ENCODE results near the gene BHLHA9.
"Not testable (repeated sequence)": the region's sequence is repeated elsewhere in the genome, so short reads cannot be mapped to it uniquely, and the experiment has no call there.

The BHLHA9 gene

DNA sequence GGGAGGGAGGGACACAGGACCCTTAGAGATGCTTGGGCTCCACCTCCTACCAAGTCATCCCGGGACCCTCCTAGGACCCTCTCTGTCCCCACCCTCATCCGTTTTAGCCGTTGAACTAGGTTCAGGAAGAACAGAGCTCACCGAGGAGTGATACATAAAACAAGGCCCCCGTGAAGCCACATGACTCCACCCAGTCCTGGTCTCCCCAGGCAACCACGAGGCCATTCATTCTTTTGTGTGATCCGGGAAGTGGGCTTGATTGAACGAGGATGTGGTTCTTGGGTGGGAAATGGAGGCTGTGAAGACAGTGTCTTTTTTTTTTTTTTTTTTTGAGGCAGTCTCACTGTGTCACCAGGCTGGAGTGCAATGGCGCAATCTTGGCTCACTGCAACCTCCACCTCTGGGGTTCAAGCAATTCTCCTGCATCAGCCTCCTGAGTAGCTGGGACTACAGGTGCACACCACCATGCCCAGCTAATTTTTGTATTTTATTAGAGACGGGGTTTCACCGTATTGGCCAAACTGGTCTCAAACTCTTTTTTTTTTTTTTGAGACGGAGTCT, 24.0 kb downstream of the BHLHA9 start:
- no peaks in the 10 kb centered on the region for H3K36me3 ChIP-seq (ENCODE audit: control insufficient read depth in 2 of 2, insufficient read depth in 2 of 2, low read length in 2 of 2)
- H3K27ac ChIP-seq (ENCODE audit: low read depth in 2 of 2, low read length in 2 of 2) = no peak overlapping the region
- no peak overlapping the region for H3K9ac ChIP-seq (ENCODE audit: low read depth in 1 of 2, low read length in 2 of 2)
- H3K4me3 ChIP-seq (ENCODE audit: low read length in 2 of 2) = no peak overlapping the region
- H3K27me3 ChIP-seq (ENCODE audit: control insufficient read depth in 2 of 2, insufficient read depth in 2 of 2, low read length in 2 of 2) = peaks cover 12 to 15% of the 10 kb centered on the region in 2 donors
- no peaks in the 10 kb centered on the region for H3K4me1 ChIP-seq (ENCODE audit: control insufficient read depth in 2 of 2, insufficient read depth in 2 of 2, low read length in 2 of 2)
- no peaks in the 10 kb centered on the region for H3K9me3 ChIP-seq (ENCODE audit: control insufficient read depth in 2 of 2, low read length in 2 of 2)

- Histone ChIP-seq H3K36me3 (ENCODE audit: control insufficient read depth in 2 of 2, insufficient read depth in 2 of 2, low read length in 2 of 2) (no peaks in the 10 kb centered on the region), H3K27me3 (ENCODE audit: control insufficient read depth in 2 of 2, insufficient read depth in 2 of 2, low read length in 2 of 2) (peaks cover 17 to 23% of the 10 kb centered on the region in 2 donors), H3K4me1 (ENCODE audit: control insufficient read depth in 2 of 2, insufficient read depth in 2 of 2, low read length in 2 of 2) (no peaks in the 10 kb centered on the region), H3K9me3 (ENCODE audit: control insufficient read depth in 2 of 2, low read length in 2 of 2) (no peaks in the 10 kb centered on the region), H3K4me3 (ENCODE audit: low read length in 2 of 2) (no peak overlapping the region), H3K27ac (ENCODE audit: low read depth in 2 of 2, low read length in 2 of 2) (no peak overlapping the region), H3K9ac (ENCODE audit: low read depth in 1 of 2, low read length in 2 of 2) (no peak overlapping the region)
These were observed 28.4 kb downstream of the BHLHA9 start for GRCh38 chr17:1298606-1299005.

DNA sequence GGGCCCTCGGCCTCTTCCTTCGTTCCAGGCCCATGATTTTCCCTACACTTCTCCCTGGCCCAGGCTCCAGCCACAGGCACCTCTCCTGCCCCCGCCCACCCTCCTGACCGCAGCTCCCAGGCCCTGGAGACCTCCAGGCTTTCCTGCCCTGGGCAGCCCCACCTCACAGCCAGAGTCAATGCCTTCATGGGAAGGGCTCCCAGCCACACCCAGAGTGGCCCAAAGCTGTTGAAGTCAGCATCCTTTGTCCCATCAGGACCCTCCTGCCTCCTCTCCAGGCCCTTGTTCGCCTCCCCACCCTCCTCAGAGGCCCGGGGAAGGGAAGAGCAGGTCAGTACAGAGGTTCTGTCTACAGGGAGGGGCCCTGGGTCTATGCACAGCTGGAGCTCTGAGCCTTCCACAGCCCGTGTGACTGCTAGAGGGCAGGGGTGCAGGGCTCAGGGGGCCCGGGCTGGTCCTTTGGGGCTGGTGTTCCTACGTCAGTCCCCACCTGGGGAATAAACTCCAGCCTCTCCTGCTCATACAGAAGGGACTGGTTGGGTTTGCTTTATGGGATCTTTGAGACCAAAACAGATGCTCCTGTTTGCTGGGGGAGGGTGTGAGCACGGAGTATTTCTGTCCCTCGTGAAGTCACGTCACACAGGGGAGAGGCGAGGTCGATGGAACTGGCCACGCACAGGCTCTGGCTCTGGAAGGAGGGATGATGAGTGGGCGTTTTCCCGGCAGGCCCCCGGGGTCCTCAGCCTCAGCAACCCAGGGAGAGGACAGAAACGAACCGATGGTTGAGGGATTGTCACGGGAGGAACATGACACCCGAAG, 29.5 kb downstream of the BHLHA9 start:
- Histone ChIP-seq H3K4me3 (ENCODE audit: low read length in 2 of 2) (no peak overlapping the region), H3K36me3 (ENCODE audit: control insufficient read depth in 2 of 2, insufficient read depth in 2 of 2, low read length in 2 of 2) (no peaks in the 10 kb centered on the region), H3K9ac (ENCODE audit: low read depth in 1 of 2, low read length in 2 of 2) (no peak overlapping the region), H3K27ac (ENCODE audit: low read depth in 2 of 2, low read length in 2 of 2) (no peak overlapping the region), H3K4me1 (ENCODE audit: control insufficient read depth in 2 of 2, insufficient read depth in 2 of 2, low read length in 2 of 2) (no peaks in the 10 kb centered on the region), H3K9me3 (ENCODE audit: control insufficient read depth in 2 of 2, low read length in 2 of 2) (no peaks in the 10 kb centered on the region), H3K27me3 (ENCODE audit: control insufficient read depth in 2 of 2, insufficient read depth in 2 of 2, low read length in 2 of 2) (peaks cover 17 to 23% of the 10 kb centered on the region in 2 donors)

- H3K4me1 ChIP-seq (ENCODE audit: control insufficient read depth in 2 of 2, insufficient read depth in 2 of 2, low read length in 2 of 2) = no peaks in the 10 kb centered on the region
- no peak overlapping the region for H3K4me3 ChIP-seq (ENCODE audit: low read length in 2 of 2)
- H3K9ac ChIP-seq (ENCODE audit: low read depth in 1 of 2, low read length in 2 of 2) = no peak overlapping the region
- H3K27me3 ChIP-seq (ENCODE audit: control insufficient read depth in 2 of 2, insufficient read depth in 2 of 2, low read length in 2 of 2) = peaks cover 17 to 23% of the 10 kb centered on the region in 2 donors
- no peaks in the 10 kb centered on the region for H3K9me3 ChIP-seq (ENCODE audit: control insufficient read depth in 2 of 2, low read length in 2 of 2)
- H3K27ac ChIP-seq (ENCODE audit: low read depth in 2 of 2, low read length in 2 of 2) = no peak overlapping the region
- no peaks in the 10 kb centered on the region for H3K36me3 ChIP-seq (ENCODE audit: control insufficient read depth in 2 of 2, insufficient read depth in 2 of 2, low read length in 2 of 2)
These were observed 30.2 kb downstream of the BHLHA9 start for GRCh38 chr17:1300371-1300905.

- Histone ChIP-seq H3K27ac (ENCODE audit: low read depth in 2 of 2, low read length in 2 of 2) (no peak overlapping the region), H3K36me3 (ENCODE audit: control insufficient read depth in 2 of 2, insufficient read depth in 2 of 2, low read length in 2 of 2) (no peaks in the 10 kb centered on the region), H3K27me3 (ENCODE audit: control insufficient read depth in 2 of 2, insufficient read depth in 2 of 2, low read length in 2 of 2) (peaks cover 17 to 23% of the 10 kb centered on the region in 2 donors), H3K4me3 (ENCODE audit: low read length in 2 of 2) (no peak overlapping the region), H3K9ac (ENCODE audit: low read depth in 1 of 2, low read length in 2 of 2) (no peak overlapping the region), H3K4me1 (ENCODE audit: control insufficient read depth in 2 of 2, insufficient read depth in 2 of 2, low read length in 2 of 2) (no peaks in the 10 kb centered on the region), H3K9me3 (ENCODE audit: control insufficient read depth in 2 of 2, low read length in 2 of 2) (no peaks in the 10 kb centered on the region)
These were observed 31.3 kb downstream of the BHLHA9 start for GRCh38 chr17:1301546-1301945.

- Histone ChIP-seq H3K9me3 (ENCODE audit: control insufficient read depth in 2 of 2, low read length in 2 of 2) (no peaks in the 10 kb centered on the region), H3K27ac (ENCODE audit: low read depth in 2 of 2, low read length in 2 of 2) (no peak overlapping the region), H3K4me3 (ENCODE audit: low read length in 2 of 2) (no peak overlapping the region), H3K4me1 (ENCODE audit: control insufficient read depth in 2 of 2, insufficient read depth in 2 of 2, low read length in 2 of 2) (no peaks in the 10 kb centered on the region), H3K36me3 (ENCODE audit: control insufficient read depth in 2 of 2, insufficient read depth in 2 of 2, low read length in 2 of 2) (no peaks in the 10 kb centered on the region), H3K9ac (ENCODE audit: low read depth in 1 of 2, low read length in 2 of 2) (no peak overlapping the region), H3K27me3 (ENCODE audit: control insufficient read depth in 2 of 2, insufficient read depth in 2 of 2, low read length in 2 of 2) (peaks cover 12 to 20% of the 10 kb centered on the region in 2 donors)
These were observed 32.5 kb downstream of the BHLHA9 start for GRCh38 chr17:1302761-1303160.

DNA sequence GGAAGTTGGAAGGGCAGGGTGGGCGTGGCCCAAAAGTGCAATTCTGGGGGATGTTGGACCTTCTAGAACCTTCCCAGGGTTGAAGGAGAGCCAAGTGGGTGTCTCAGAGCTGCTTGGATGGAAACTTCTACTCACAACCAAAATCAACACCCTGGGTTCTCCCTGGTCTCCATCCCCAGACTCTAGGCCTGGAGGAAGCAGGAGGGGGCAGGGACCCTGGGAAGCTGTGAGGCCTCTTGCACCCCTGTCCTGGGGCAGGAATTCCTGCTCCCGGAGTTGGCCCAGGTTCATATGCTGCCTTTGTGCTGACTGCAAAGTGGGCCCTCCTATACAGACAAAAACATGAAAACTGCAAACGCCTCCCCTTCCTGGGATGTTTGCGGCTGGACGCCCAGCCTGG, 34.3 kb downstream of the BHLHA9 start:
- peaks cover 5 to 8% of the 10 kb centered on the region in 2 donors for H3K27me3 ChIP-seq (ENCODE audit: control insufficient read depth in 2 of 2, insufficient read depth in 2 of 2, low read length in 2 of 2)
- H3K4me3 ChIP-seq (ENCODE audit: low read length in 2 of 2) = no peak overlapping the region
- H3K9ac ChIP-seq (ENCODE audit: low read depth in 1 of 2, low read length in 2 of 2) = no peak overlapping the region
- no peaks in the 10 kb centered on the region for H3K4me1 ChIP-seq (ENCODE audit: control insufficient read depth in 2 of 2, insufficient read depth in 2 of 2, low read length in 2 of 2)
- no peak overlapping the region for H3K27ac ChIP-seq (ENCODE audit: low read depth in 2 of 2, low read length in 2 of 2)
- H3K36me3 ChIP-seq (ENCODE audit: control insufficient read depth in 2 of 2, insufficient read depth in 2 of 2, low read length in 2 of 2) = no peaks in the 10 kb centered on the region
- no peaks in the 10 kb centered on the region for H3K9me3 ChIP-seq (ENCODE audit: control insufficient read depth in 2 of 2, low read length in 2 of 2)

DNA sequence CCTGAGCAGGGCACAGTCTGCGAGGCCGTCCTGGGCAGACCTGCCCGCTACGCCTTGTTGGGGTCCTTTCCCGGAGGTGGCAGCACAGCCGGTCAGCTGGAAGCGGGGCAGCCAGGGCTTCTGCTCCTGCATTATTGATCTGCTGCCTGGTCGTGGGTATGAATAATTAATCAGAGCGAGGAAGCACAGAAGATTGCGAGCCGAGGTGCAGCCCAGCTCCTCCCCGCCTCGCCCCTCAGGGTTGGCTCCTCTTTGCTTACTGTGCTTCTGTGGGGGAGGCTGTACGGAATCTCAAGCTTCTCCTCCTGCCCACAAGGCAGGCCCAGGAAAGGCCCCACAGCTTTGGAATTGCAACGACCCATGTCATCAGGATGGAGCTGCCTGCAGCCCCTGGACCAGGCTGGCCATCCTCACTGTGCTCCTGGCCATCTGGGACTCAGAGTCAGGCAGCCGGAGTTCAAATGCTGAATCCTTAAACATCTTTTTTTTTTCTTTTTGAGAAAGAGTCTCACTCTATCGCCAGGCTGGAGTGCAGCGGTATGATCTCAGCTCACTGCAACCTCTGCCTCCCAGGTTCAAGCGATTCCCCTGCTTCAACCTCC, 34.8 kb downstream of the BHLHA9 start:
- peaks cover 2 to 3% of the 10 kb centered on the region in 2 donors for H3K27me3 ChIP-seq (ENCODE audit: control insufficient read depth in 2 of 2, insufficient read depth in 2 of 2, low read length in 2 of 2)
- H3K36me3 ChIP-seq (ENCODE audit: control insufficient read depth in 2 of 2, insufficient read depth in 2 of 2, low read length in 2 of 2) = no peaks in the 10 kb centered on the region
- no peak overlapping the region for H3K4me3 ChIP-seq (ENCODE audit: low read length in 2 of 2)
- no peaks in the 10 kb centered on the region for H3K4me1 ChIP-seq (ENCODE audit: control insufficient read depth in 2 of 2, insufficient read depth in 2 of 2, low read length in 2 of 2)
- no peak overlapping the region for H3K27ac ChIP-seq (ENCODE audit: low read depth in 2 of 2, low read length in 2 of 2)
- H3K9me3 ChIP-seq (ENCODE audit: control insufficient read depth in 2 of 2, low read length in 2 of 2) = no peaks in the 10 kb centered on the region
- no peak overlapping the region for H3K9ac ChIP-seq (ENCODE audit: low read depth in 1 of 2, low read length in 2 of 2)

DNA sequence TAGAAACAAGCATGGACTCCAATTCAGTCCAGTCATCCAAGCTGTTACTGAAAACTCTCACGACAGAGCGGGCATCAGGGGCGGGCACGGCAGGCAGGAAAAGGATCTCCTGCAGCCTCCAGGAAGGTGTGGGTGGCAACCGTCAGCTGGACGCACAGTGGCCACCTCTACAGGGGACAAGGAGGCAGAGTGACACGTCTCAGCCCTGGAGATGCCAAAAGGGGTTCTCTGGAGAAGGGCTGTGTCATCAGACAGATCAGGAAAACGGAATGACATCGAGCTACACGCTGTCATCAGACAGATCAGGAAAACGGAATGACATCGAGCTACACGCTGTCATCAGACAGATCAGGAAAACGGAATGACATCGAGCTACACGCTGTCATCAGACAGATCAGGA, 37.6 kb downstream of the BHLHA9 start:
- not testable (repeated sequence) for H3K4me3 ChIP-seq (ENCODE audit: low read length in 2 of 2); H3K9ac ChIP-seq (ENCODE audit: low read depth in 1 of 2, low read length in 2 of 2); H3K9me3 ChIP-seq (ENCODE audit: control insufficient read depth in 2 of 2, low read length in 2 of 2); H3K27ac ChIP-seq (ENCODE audit: low read depth in 2 of 2, low read length in 2 of 2); H3K4me1 ChIP-seq (ENCODE audit: control insufficient read depth in 2 of 2, insufficient read depth in 2 of 2, low read length in 2 of 2); H3K36me3 ChIP-seq (ENCODE audit: control insufficient read depth in 2 of 2, insufficient read depth in 2 of 2, low read length in 2 of 2); H3K27me3 ChIP-seq (ENCODE audit: control insufficient read depth in 2 of 2, insufficient read depth in 2 of 2, low read length in 2 of 2)

DNA sequence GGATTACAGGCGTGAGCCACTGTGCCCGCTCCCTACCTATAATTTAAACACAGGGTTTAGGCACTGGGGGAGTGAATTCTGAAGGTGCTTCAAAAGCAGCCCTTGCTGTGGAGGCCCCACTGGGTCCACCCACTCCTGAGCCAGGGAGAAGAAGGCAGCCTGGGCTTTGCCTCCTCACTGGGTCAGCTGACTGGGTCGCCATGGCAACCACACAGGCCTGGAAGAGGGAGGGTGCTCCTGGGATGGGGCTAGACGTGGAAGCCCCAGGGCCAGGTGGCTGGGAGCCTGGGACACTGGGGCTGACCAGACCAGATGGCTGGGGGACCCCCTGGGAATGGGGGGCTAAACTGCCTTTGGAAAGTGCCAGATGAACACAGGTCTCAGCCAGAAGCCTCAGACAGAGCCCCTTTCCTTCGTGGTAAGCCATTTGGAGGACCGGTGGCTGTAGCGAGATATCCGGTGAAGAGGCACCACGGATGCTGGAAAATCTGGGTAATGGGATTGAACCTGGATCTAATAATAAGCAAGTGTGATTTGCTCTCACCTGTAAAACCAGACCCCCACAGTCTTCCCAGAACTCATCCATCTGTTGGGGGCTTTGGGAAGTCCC, 42.1 kb downstream of the BHLHA9 start:
- Histone ChIP-seq H3K27ac (ENCODE audit: low read depth in 2 of 2, low read length in 2 of 2) (no peak overlapping the region), H3K4me1 (ENCODE audit: control insufficient read depth in 2 of 2, insufficient read depth in 2 of 2, low read length in 2 of 2) (no peaks in the 10 kb centered on the region), H3K27me3 (ENCODE audit: control insufficient read depth in 2 of 2, insufficient read depth in 2 of 2, low read length in 2 of 2) (no peaks in the 10 kb centered on the region), H3K9me3 (ENCODE audit: control insufficient read depth in 2 of 2, low read length in 2 of 2) (no peaks in the 10 kb centered on the region), H3K9ac (ENCODE audit: low read depth in 1 of 2, low read length in 2 of 2) (no peak overlapping the region), H3K4me3 (ENCODE audit: low read length in 2 of 2) (no peak overlapping the region), H3K36me3 (ENCODE audit: control insufficient read depth in 2 of 2, insufficient read depth in 2 of 2, low read length in 2 of 2) (no peaks in the 10 kb centered on the region)
